ENCODE results near the gene SOX3.
A peak's percentile ranks its signal among the peaks of the same experiment; 100 is the strongest.

SOX3 gene

DNA sequence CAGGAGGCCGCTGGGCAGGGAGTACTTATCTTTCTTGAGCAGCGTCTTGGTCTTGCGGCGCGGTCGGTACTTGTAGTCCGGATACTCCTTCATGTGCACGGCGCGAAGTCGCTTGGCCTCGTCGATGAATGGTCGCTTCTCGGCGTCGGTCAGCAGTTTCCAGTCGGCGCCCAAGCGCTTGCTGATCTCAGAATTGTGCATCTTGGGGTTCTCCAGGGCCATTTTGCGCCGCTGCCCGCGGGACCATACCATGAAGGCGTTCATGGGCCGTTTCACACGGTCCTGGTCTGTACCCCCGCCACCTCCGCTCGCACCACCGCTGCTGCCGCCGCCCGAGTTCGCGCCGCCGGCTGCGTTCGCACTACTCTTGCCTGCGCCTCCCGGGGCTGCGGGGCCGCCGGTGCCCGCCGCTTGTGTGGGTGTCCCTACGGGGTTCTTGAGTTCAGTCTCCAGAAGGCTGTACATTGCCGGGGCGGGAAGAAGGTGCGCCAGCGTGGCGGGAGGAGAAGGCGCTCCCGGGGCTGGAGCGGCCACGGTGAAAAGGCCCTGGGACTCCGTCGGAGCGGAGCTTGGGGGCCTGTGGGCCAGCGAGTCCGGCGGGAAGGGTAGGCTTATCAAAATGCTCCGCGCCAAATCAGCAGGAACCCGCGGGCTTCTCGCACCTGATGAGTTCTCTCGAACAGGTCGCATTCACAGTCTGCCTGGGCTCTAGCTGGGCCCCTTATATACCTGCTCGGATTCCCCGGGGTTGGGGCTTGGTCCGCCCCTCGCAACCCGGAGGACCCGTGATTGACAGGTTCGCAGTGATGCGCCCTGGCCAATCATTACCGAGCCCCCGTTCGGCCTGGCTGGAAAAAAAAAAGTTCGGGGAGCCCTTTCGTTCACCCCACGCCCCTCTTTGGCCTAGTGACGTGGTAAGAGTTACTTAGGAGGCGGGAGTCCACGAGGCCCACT is at the start of gene SOX3:
Gene SOX3, minus strand, starts transcription at position 699 of the 954 bp plus-strand sequence. Its CDS starts 9 bp downstream, at position 690.
- Histone ChIP-seq H3K36me3 (ENCODE audit: control insufficient read depth, insufficient read depth, low read length) (no peaks in the 10 kb centered on the region), H3K4me1 (ENCODE audit: control insufficient read depth, insufficient read depth, low read length) (peaks cover 46% of the 10 kb centered on the region), H3K4me3 (ENCODE audit: low read depth, low read length) (peak within 1 kb of the TSS; percentile 61), H3K9ac (ENCODE audit: low read depth, low read length) (no peak within 1 kb of the TSS), H3K27ac (ENCODE audit: low read depth, low read length) (no peak within 1 kb of the TSS), H3K9me3 (ENCODE audit: control insufficient read depth, insufficient read depth, low read length) (no peaks in the 10 kb centered on the region), H3K27me3 (ENCODE audit: control insufficient read depth, insufficient read depth, low read length) (peaks cover 95% of the 10 kb centered on the region)

DNA sequence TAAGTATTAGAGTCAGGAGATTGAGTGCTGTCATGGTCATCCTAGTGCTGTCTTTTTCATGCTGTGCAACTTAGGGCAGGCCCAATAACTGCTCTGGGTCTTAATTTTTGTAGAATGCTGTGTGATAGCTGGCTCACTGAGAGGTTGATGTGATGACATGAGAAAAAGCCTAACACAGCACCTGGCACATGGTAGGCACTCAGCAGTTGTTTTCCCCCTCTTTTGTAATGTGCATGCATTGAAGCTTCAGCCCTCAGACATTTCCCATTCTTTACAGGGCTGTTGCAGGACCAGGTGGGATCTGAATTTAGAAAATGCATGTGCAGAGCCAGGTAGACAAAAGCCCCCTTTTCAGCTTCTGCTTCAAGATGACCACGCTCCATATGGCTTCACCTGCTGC is 44.1 kb upstream of the SOX3 start:
- peaks cover 16% of the 10 kb centered on the region for H3K4me1 ChIP-seq (ENCODE audit: control insufficient read depth, insufficient read depth, low read length)
- H3K9me3 ChIP-seq (ENCODE audit: control insufficient read depth, insufficient read depth, low read length) = no peaks in the 10 kb centered on the region
- H3K36me3 ChIP-seq (ENCODE audit: control insufficient read depth, insufficient read depth, low read length) = no peaks in the 10 kb centered on the region
- no peaks in the 10 kb centered on the region for H3K27me3 ChIP-seq (ENCODE audit: control insufficient read depth, insufficient read depth, low read length)
- no peak overlapping the region for H3K4me3 ChIP-seq (ENCODE audit: low read depth, low read length)
- H3K9ac ChIP-seq (ENCODE audit: low read depth, low read length) = no peak overlapping the region
- H3K27ac ChIP-seq (ENCODE audit: low read depth, low read length) = no peak overlapping the region

DNA sequence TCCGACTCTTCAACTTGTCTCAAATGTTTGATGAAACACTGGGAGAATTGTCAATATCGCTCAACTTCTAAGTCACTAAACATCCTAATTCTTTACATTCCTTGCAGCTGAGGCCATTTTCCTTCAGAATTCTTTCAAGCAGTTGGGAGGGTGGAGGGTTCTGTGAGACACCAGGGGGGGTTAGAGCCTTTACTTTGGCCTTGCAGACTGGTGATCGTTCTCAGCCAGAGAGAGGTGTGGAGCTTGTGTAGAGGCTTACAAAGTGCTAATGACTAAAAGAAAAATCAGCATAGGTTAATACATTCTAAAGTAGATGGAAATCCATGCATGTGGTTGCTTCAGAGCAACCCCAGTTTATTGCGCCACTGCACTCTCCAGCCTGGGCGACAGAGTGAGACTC is 21.3 kb upstream of the SOX3 start:
- H3K36me3 ChIP-seq (ENCODE audit: control insufficient read depth, insufficient read depth, low read length) = no peaks in the 10 kb centered on the region
- H3K4me1 ChIP-seq (ENCODE audit: control insufficient read depth, insufficient read depth, low read length) = peaks cover 32% of the 10 kb centered on the region
- H3K9me3 ChIP-seq (ENCODE audit: control insufficient read depth, insufficient read depth, low read length) = no peaks in the 10 kb centered on the region
- peak overlapping the region; percentile 34; the same call in 1 of the 2 replicates for H3K4me3 ChIP-seq (ENCODE audit: low read depth, low read length)
- H3K9ac ChIP-seq (ENCODE audit: low read depth, low read length) = peak overlapping the region; percentile 35; the same call in 1 of the 2 replicates
- H3K27me3 ChIP-seq (ENCODE audit: control insufficient read depth, insufficient read depth, low read length) = no peaks in the 10 kb centered on the region
- peak overlapping the region; percentile 86 for H3K27ac ChIP-seq (ENCODE audit: low read depth, low read length)

DNA sequence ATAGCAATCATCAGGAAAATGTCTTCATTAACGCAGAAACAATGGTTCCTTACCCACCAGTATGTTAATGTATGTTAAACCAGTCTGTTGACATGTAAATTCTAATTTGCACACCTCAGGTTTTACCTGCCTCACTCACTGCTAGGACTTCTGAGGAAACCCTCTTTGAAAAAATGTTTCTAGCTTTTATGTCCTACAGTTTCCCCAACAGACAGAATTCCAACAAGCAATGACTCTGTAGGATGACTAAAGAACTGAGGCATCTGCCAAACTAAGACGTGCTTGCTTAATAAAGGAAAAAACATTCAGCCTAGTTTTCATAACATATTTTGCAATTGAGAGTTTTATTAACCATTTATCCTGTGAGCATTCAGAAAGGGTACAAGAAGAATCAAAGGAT is 20.6 kb upstream of the SOX3 start:
- Histone ChIP-seq H3K36me3 (ENCODE audit: control insufficient read depth, insufficient read depth, low read length) (no peaks in the 10 kb centered on the region), H3K4me3 (ENCODE audit: low read depth, low read length) (peak overlapping the region; percentile 34; the same call in 1 of the 2 replicates), H3K27ac (ENCODE audit: low read depth, low read length) (peak overlapping the region; percentile 86)

DNA sequence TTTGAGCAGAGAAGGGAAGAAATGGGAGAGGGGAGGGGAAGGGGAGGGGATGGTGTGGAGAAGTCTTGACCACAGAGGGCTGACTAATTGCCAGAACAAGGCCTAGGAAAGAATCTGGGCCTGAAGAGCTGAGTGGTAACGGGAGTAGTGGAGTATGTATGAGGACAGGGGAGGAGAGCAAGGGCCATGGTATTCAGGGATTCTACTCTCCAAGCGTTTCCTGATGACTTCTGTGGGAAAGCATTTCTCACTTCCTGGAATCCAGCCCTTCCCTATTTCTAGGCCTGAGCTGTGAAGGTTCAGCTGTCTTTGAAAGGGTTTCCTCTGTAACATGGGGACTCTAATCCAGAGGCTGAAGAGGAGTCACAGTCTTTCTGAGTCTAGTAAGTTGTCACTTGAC is 19.7 kb upstream of the SOX3 start:
- Histone ChIP-seq H3K9ac (ENCODE audit: low read depth, low read length) (peak overlapping the region; percentile 43; the same call in 1 of the 2 replicates), H3K4me1 (ENCODE audit: control insufficient read depth, insufficient read depth, low read length) (peaks cover 37% of the 10 kb centered on the region), H3K27me3 (ENCODE audit: control insufficient read depth, insufficient read depth, low read length) (no peaks in the 10 kb centered on the region), H3K36me3 (ENCODE audit: control insufficient read depth, insufficient read depth, low read length) (no peaks in the 10 kb centered on the region), H3K27ac (ENCODE audit: low read depth, low read length) (peak overlapping the region; percentile 86), H3K4me3 (ENCODE audit: low read depth, low read length) (no peak overlapping the region), H3K9me3 (ENCODE audit: control insufficient read depth, insufficient read depth, low read length) (no peaks in the 10 kb centered on the region)

More for the DNA sequence above, 20.6 kb upstream of the SOX3 start:
- Histone ChIP-seq H3K9me3 (ENCODE audit: control insufficient read depth, insufficient read depth, low read length) (no peaks in the 10 kb centered on the region), H3K27me3 (ENCODE audit: control insufficient read depth, insufficient read depth, low read length) (no peaks in the 10 kb centered on the region), H3K9ac (ENCODE audit: low read depth, low read length) (peak overlapping the region; percentile 43), H3K4me1 (ENCODE audit: control insufficient read depth, insufficient read depth, low read length) (peaks cover 37% of the 10 kb centered on the region)

DNA sequence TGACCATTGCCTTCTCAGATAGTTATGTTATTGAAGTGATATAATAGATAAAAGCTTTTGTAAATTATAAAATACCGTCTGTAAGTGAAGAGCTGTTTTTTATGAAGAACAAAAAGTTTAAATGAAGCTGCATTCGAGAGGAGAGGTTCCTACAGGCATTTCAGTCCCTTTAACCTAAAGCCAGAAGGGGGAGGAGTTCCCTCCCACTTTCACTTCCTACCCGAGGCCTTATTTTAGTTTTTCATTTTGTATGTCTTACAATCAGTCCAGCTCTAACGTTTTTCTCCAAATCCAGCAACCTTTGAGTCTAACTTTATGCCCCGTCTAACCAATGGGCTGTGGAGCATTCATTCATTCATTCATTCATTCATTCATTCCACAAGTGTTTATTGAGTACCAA is 16.5 kb upstream of the SOX3 start:
- no peaks in the 10 kb centered on the region for H3K9me3 ChIP-seq (ENCODE audit: control insufficient read depth, insufficient read depth, low read length)
- H3K36me3 ChIP-seq (ENCODE audit: control insufficient read depth, insufficient read depth, low read length) = no peaks in the 10 kb centered on the region
- peaks cover 28% of the 10 kb centered on the region for H3K4me1 ChIP-seq (ENCODE audit: control insufficient read depth, insufficient read depth, low read length)
- no peaks in the 10 kb centered on the region for H3K27me3 ChIP-seq (ENCODE audit: control insufficient read depth, insufficient read depth, low read length)
- H3K4me3 ChIP-seq (ENCODE audit: low read depth, low read length) = no peak overlapping the region
- no peak overlapping the region for H3K9ac ChIP-seq (ENCODE audit: low read depth, low read length)
- H3K27ac ChIP-seq (ENCODE audit: low read depth, low read length) = no peak overlapping the region

DNA sequence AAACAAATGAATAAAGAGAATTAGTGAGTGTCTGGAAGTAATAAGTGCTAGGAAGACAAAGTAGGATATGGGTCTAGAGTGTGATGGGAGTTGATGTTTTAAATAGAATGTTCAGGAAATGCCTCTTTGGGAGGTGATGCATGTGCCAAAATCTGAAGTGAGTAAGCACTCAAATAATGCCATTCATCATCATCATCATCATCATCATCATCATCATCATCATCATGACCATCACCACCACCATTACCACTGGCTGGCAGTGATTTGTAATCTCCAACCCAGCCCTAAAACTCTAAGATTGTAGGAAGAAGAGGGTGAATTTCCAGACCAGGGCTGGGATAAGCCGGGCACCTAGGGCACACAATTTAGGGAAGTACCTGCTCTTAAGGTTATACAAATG is 9.7 kb upstream of the SOX3 start:
- Histone ChIP-seq H3K9ac (ENCODE audit: low read depth, low read length) (no peak overlapping the region), H3K9me3 (ENCODE audit: control insufficient read depth, insufficient read depth, low read length) (no peaks in the 10 kb centered on the region), H3K4me3 (ENCODE audit: low read depth, low read length) (no peak overlapping the region), H3K4me1 (ENCODE audit: control insufficient read depth, insufficient read depth, low read length) (peaks cover 16% of the 10 kb centered on the region), H3K36me3 (ENCODE audit: control insufficient read depth, insufficient read depth, low read length) (no peaks in the 10 kb centered on the region), H3K27ac (ENCODE audit: low read depth, low read length) (no peak overlapping the region), H3K27me3 (ENCODE audit: control insufficient read depth, insufficient read depth, low read length) (peaks cover 28% of the 10 kb centered on the region)

DNA sequence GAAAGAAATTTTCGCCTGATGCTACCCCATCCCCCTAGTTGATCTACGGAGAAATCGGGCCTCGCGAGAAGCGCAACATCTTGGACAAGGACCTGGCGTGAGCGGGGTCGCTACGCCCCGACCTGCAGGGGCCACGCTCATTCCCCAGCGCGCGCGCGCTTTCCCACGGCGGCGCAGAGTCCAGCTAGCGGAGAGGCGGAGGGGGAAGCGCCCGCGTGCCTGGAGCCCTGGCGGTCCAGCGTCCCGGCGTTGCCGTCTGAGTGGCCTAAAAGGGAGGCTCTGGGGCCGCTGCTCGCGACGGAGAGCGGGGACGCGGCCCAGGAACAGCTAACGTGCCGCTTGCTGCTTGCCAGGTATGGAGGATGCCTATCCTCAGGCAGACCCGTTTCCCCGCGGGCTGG is 6.0 kb upstream of the SOX3 start:
- H3K9ac ChIP-seq (ENCODE audit: low read depth, low read length) = no peak overlapping the region
- no peaks in the 10 kb centered on the region for H3K9me3 ChIP-seq (ENCODE audit: control insufficient read depth, insufficient read depth, low read length)
- peaks cover 63% of the 10 kb centered on the region for H3K27me3 ChIP-seq (ENCODE audit: control insufficient read depth, insufficient read depth, low read length)

DNA sequence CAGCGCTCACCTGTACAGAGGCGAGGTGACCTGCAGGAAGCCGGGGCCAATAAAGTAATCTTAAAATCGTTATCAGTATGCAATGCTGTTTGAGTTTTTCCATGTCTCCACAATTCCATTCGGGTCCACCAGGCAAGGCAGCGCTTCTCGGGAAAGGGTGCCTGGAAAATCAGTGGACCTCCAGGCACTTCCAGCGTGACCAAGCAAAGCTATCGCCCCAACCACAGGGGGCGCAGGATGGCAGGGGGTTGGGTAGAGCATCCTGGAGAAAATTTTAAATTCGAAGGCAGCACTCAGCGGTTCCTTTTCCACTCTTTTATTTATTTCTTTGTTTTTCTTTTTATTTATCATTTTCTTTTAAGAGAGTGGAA is 5.4 kb upstream of the SOX3 start:
- Histone ChIP-seq H3K9ac (ENCODE audit: low read depth, low read length) (no peak overlapping the region), H3K27me3 (ENCODE audit: control insufficient read depth, insufficient read depth, low read length) (peaks cover 69% of the 10 kb centered on the region), H3K9me3 (ENCODE audit: control insufficient read depth, insufficient read depth, low read length) (no peaks in the 10 kb centered on the region), H3K4me1 (ENCODE audit: control insufficient read depth, insufficient read depth, low read length) (peaks cover 37% of the 10 kb centered on the region), H3K36me3 (ENCODE audit: control insufficient read depth, insufficient read depth, low read length) (no peaks in the 10 kb centered on the region), H3K27ac (ENCODE audit: low read depth, low read length) (no peak overlapping the region), H3K4me3 (ENCODE audit: low read depth, low read length) (peak overlapping the region; percentile 53)

More for the DNA sequence above, 6.0 kb upstream of the SOX3 start:
- no peaks in the 10 kb centered on the region for H3K36me3 ChIP-seq (ENCODE audit: control insufficient read depth, insufficient read depth, low read length)
- peaks cover 37% of the 10 kb centered on the region for H3K4me1 ChIP-seq (ENCODE audit: control insufficient read depth, insufficient read depth, low read length)
- H3K4me3 ChIP-seq (ENCODE audit: low read depth, low read length) = peak overlapping the region; percentile 53
- no peak overlapping the region for H3K27ac ChIP-seq (ENCODE audit: low read depth, low read length)

DNA sequence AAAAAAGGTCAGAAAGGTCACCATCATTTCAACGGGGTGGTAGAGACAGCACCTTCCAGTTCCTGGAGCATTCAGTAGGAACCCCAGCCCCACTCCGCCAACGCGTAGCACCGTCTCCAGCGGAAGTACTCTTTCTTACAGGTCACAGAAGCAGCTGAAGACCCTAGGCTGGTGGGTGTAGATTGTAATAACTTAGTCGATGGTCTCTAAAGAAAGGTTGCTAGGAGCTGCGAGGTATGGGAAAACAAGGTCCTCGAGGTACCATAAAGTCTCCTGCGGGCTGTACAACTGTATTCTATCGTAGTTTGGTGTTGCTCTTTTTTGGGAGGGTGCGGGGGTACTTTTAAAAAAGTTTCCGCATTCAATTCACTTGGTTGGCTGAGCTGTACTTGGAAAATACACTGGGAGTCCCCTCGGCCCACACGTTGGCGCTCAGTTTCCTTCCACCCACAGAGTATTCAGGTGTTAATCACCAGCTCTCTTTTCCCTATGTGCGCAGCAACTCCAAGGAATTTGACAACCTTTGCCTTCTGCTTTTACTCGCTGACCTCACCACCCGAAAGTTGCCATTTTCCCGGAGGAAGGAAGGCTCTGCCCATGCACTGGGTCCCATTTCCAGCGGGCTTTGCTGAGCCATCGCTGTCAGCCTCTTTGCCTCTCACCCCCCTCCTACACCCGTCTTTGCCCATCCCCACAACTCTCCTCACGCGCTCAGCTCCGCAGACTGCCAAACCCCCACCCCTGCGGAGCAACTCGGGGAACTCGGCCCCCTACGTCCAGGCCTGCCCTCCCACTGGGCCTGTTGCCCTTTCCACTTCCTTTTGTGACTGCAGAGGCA is 4.8 kb upstream of the SOX3 start:
- peaks cover 37% of the 10 kb centered on the region for H3K4me1 ChIP-seq (ENCODE audit: control insufficient read depth, insufficient read depth, low read length)
- H3K9ac ChIP-seq (ENCODE audit: low read depth, low read length) = no peak overlapping the region
- no peak overlapping the region for H3K27ac ChIP-seq (ENCODE audit: low read depth, low read length)
- H3K36me3 ChIP-seq (ENCODE audit: control insufficient read depth, insufficient read depth, low read length) = no peaks in the 10 kb centered on the region
- H3K27me3 ChIP-seq (ENCODE audit: control insufficient read depth, insufficient read depth, low read length) = peaks cover 74% of the 10 kb centered on the region
- no peaks in the 10 kb centered on the region for H3K9me3 ChIP-seq (ENCODE audit: control insufficient read depth, insufficient read depth, low read length)
- H3K4me3 ChIP-seq (ENCODE audit: low read depth, low read length) = peak overlapping the region; percentile 48

Data from HUES48 (cell line).